GM18868 (cell line): ENCODE results near the gene EEFSEC.

Source experiments
- ATAC-seq: cut with Tn5 transposase; IDR thresholded peaks from one replicate; pipeline ENCODE4 v1.9.1; 2021; ENCODE audit warnings: mild to moderate bottlenecking, moderate library complexity; ENCODE audit not compliant: unreplicated experiment

The EEFSEC gene

DNA sequence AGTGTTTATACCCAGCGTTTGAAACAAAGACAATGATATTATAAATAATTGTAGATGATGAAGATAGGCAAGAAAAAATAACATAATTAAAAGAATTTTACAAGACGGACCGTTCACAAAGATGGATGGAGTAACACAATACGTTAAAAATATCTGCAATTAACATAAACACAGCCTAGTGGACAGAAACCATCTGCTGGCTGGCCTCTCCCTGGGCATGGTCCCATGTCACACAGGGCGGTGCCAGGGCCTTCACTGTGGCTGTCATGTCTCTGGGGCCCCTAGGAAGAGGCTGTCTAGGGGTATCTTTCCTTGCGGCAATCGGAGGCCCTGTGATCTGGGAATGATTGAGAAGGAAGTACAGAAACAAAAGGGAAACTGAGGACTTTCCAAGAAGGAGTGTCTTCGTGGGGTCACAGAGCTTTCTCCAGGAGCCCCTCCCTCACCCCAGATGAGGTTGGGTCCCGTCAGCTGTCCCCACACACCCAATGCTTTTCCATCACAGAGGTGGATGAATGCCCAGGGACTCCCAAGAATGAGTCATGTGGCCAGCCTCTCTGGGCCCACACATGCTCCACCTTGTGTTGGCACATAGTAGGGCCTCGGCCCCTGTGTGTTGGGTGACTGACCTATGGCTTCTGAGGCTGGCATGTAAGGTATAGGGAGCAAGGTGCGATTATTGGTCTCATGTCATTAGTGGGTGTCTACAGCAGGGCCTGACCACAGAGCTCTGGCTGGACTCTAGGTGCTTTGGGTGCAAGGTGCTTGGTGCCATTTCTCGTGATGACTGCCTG, 226.3 kb downstream of the EEFSEC start:
- ATAC-seq, result no peak

DNA sequence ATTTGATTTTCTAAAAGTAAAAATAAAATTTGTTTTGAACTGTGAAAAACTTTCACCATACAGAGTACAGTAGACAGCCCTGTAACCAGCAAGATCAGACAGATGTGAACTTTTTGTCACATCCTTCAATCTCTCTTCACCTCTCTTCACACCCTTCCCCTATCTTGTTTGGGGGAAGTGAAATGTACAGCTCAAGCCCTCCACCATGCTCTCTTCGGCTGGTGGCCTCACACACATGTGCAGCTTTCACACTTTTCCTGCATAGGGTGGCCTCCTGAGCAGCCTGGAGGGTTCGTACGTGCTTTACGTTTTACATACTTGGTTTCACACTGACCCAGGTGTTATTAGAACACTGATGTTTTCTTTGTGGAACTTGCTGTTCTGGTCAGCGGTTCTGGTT, 227.0 kb downstream of the EEFSEC start:
- ATAC-seq, result no peak

DNA sequence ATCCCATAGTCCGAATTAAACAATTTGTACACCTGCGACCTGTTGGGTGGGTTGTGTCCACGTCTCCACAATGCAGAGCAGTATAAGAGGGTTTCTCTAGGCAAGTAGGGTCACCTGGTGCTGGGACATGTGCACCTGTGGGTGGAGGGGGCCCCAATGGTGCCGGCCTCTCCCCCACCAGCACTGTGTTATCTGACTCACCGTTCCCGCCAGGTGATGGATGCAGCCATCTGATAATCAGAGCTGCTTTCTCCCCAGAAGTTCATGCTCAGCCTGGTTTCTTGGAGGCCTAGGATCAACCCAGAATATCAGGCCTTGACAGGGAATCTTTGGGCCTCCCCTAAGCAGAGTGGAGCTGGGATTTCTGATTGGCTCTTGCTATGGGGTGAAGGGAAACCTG, 227.4 kb downstream of the EEFSEC start:
- ATAC-seq, result no peak

DNA sequence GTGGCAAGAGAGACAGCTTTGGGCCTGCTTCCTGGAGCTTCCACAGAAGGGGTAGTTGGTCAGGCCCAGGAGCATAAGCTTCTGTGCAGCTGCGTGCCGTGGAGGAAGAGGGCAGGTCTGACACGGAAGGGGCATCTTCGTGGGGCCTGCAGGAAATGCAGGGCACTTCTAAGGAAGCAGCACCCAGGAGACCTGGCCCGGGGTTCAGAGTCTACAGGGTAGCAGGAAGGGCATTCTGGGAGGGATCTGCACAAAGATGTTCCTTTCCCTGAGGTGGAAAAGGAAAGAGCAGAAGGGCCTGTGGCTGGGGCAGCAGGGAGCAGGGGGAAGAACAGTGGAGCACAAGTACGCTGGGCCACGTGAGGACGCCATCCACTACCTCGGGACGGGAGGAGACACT, 228.3 kb downstream of the EEFSEC start:
- ATAC-seq, result no peak

DNA sequence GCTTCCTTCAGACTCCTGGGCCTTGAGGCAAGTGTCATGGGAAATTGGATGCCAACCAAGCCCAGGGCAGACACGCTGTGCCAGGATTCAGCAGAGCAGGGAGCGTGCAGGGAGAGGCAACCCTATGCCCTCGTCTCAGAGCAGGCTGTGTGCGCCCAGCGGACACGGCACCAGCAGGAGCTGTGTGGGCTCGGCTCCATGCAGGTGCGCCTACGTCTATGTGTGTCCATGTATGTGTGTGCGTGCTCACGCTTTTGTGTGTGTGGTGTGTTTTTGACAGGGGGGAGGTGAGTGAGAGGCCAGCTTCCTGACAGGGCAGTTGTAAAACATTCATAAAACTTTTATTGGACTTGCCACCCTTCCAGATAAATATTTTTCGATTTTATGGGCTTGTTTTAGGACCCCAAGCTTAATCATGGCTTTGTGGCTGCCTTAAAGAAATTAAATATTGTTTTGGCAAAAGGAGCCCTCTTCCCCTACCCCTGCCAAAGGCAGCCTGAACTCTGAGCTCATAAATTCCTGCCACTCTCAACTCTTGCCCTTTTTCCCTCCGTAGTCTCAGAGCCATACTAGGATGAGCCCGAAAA, 229.0 kb downstream of the EEFSEC start:
- ATAC-seq, result no peak

DNA sequence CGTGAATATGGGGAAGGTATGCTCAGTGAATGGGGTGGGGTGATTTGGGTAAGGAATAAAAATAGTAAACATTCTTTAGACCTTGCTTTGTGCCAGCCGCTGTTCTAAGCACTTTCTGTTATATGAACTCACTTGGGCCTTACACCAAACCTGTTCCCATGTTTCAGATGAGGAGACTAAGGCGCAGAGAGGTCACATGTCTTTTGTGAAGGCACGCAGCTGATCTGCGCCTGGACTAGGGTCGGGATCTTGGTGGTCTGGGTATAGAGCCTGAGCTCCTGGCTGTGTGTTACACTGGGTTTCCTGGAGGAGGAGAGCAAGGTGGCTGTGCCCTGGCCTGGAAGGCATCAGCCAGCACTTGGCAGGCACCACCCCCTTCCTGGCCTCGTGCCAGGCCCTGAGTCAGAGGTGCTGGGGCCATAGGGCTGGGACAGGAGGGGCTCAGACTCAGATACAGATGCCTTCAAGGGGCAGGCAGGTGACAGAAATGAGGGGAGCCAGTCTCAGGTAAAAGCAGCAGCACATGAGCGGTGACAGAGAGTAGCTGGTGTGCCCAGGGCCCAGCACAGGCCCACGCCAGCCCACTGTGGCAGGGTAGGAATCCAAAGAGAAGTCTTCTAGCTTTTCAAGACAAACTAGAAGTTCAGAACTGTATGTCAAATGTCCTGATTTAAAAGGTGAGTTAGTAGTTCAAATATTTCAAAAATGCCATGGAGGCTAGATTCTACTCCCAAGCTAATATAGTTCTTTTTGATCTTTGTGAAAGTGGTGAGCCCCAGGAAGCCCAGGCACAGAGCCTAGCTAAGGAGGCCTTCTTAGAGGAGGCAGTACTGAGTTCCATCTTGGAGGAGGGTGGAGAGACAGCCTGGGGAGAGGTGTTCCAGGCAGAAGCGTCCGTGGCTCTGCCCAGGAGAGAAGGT, 230.3 kb downstream of the EEFSEC start:
- no peak for ATAC-seq

DNA sequence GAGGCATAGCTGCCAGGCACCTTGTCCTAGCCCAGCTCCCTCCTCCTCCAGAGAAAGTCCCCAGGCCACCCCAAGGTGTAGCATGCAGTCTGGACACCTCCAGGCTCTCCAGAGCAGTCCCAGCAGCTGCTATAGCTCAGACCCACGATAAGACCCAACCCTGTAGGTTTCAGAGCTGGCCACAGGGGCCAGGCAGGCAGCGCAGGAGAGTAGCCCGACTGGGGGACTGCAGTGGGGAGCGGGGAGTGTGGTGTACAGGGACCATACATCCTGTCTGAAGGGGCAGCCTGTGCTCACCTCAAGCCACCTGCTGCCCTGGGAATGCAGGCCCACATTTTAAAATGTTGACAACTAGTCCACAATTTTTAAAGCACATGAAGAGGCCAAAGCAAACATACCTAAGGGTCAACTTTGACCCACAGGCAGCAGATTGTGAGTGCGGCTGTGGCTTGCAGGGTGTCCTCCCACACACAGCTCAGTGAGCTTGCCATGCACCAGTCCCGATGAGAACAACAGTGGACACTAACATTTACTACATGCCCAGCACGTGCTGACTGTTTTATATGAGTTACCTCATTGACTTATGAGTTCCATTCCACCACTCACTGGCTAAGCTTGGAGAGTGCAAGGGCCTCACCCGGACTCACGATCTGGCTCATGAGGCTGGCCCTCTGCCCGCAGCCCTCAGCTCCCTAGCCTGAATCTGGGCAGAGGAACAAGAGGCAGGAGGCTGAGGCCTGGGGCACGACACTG, 232.0 kb downstream of the EEFSEC start:
- no peak for ATAC-seq

DNA sequence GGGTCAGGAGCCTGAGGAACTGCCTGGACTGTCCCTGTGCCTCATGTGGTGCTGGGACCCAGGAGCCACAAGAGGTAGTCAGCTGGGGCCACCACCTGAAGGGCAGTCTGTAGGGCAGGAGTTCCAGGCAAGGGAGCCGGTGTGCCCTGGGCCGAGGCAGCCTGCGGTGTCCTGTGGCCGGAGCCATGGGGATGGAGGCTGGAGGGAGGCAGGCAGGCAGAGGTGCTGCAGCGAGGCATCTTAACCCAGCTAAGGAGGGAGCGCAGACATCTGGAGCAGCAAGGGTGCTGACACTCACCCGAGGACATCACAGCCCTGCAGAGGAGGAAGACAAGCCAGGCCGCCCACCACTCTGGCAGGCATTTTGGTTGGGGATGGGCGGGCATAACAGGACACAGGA, 235.7 kb downstream of the EEFSEC start:
- no peak for ATAC-seq

DNA sequence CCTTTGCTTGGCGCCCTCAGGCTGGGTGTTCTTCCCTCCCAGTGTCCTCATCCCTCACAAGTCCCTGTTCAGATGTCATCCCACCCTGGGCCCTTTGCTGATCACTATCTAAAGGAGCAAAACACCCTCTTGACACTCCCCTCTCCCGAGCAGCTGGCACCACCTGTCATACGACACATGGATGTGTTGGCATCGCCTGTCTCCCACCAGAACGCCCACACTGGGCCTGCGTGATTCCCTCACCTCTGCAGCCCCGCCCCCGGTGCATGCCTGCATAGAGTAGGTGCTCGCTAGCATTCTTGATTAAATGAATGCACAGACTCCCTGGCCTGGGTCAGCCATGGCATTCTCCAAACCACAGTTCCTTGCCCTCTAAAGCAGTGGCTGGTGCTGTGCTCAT, 237.6 kb downstream of the EEFSEC start:
- ATAC-seq, result no peak

DNA sequence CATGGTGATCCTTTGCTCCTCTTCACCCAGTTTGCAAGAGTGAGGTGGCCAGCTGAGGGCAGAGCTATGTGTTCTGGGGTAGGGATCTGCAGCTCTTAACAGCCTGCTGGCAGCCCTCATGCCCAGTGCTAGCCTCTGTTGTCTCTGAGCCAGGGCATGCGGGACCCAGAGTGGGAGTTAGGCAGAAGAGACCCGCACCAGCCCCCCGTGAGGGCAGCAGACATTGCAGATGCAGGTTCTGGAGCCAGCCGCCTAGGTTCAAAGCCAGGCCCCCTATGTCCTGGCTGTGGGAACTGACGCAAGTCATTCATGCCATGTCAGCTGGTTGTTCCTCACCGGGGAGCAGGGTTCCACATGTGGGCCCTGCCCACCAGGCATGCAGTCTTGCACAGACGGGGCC, 238.7 kb downstream of the EEFSEC start:
- ATAC-seq, result no peak

DNA sequence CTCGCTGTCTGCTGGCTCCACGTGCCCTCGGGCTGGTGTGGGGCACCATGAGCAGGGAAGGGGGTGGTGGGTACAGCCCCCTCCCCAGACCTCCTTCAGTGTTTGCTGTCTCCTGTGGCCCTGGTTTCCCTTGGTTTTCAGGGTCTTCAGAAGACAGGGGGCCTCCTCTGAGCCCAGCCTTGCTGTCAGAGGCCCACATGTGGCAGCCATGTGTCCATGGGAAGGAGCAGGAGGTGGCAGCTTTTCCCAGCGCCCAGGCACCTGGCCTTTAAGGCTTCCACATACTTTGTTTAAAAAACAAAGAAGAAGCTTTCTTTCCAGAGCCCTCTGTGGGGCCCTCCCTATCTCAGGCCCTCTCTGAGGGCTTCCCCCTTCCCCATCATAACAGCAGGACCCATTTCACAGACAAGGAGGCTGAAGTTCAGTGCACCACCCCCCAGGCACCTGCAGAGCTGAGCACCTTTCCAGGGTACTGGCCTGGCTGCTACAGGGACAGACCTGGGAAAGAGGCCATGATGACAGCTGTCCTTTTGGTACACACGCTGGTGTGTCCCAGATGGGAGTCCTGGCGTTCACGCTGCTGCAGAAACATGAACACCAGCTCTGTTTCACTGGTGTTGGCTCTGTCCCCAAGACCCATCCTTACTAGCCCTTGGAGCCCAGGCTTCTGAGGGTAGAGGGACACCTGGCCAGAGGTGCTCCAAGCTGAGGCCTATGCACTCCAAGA, 239.7 kb downstream of the EEFSEC start:
- no peak for ATAC-seq

DNA sequence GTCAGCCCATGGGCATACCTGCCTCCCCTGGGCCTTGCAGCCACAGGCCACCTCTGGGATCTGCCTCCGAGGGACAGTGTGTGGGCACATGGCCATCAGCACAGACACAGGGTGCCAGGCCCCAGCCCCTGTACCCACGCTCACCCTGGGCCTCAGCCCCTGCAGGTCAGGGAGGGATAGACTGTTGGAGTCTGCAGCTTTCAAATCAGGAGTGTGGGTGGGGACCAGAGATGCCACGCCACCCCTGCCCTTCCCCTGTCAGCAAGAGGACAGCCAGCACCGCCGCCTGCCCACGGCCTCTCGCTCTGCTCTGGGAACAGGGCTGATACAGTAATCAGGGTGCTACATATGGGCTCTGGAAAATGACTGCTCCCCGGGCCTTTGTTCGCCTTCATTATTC, 240.8 kb downstream of the EEFSEC start:
- ATAC-seq, result no peak

DNA sequence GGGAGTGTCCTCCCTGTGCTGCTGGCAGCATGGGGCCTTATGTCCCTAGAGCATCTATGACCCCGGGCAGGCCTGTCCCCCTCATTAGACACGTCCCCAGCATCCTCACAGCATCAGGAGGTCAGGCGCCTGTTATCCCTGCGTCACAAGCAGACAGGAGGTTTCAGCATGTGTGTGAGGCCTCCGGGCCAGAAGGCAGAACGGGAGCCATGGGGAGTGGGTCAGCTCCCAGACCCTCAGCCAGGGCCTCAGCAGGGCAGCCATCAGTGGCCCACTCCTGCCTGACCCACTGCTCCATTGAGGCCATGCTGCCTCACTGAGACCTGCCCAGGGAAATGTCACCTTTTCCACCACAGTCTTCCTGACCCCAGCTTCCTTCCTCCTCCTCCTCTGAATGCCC, 241.8 kb downstream of the EEFSEC start:
- no peak for ATAC-seq

DNA sequence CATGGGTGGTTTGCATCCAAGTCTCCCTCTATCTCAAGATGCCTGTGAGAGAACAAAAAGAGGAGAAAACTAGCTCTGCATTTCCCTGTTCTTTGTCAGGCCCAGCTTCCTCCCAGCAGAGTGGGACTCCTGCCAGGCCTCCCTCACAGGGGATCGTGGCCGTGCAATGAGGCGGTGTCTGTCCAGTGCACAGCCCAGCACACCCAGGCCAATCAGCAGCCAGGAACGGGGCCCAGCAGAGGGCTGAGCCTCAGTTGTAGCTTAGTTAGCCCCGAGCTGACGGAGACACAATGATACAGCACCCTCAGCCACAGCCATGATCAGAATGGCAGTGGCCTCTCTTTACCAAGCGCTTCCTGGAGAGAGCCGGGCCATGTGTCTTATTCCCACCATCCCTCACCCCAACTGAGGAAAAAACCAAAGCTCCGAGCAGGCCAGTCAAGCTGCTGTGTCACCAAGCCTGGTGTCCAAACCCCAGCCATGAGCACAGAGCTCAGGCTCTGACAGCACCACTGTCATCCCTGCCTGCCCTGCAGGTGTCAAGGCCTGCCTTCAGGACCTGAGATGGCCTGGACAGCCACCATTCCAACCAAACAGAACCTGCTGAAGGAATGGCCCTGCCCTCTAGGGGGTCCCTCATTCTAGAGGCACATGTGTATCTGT, 242.3 kb downstream of the EEFSEC start:
- no peak for ATAC-seq

DNA sequence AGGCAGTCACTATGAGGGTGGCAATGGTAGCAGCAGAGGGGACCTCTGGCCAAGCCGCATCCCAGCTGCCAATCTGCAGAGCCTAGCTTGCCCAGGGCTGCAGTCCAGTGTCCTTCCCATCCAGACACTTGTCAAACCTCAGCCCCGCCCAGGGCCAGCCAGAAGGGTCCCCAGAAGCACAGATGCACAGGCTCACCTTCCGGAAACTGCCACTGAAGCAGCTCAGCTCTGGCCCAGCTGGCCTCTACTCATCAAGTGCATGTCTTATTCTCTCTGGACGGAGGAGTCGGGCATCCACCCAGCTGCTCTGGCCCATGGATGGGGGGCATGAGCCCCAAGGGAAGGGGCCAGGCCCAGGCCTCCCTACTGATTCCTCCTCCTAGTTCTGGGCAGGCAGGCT, 244.2 kb downstream of the EEFSEC start:
- no peak for ATAC-seq

DNA sequence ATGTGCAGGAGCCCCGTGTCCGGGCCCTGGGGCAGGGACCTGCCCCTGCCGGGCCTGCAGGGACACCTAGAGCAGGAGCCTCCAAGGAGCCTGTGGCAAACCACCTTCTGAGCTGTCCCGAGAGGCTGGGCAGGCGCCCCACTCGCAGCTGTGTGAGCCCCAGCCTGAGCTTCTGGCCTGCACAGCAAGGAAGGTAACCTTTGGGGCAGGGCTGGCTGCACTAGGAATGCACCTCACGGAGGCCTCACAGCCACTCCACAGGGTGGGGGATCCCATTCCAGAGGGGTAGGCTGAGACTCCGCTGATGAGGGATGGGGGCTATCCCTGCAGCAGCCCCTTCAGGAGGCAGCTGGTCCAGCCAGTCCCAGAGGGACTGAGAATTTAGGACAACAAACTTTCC, 245.3 kb downstream of the EEFSEC start:
- ATAC-seq, result no peak

DNA sequence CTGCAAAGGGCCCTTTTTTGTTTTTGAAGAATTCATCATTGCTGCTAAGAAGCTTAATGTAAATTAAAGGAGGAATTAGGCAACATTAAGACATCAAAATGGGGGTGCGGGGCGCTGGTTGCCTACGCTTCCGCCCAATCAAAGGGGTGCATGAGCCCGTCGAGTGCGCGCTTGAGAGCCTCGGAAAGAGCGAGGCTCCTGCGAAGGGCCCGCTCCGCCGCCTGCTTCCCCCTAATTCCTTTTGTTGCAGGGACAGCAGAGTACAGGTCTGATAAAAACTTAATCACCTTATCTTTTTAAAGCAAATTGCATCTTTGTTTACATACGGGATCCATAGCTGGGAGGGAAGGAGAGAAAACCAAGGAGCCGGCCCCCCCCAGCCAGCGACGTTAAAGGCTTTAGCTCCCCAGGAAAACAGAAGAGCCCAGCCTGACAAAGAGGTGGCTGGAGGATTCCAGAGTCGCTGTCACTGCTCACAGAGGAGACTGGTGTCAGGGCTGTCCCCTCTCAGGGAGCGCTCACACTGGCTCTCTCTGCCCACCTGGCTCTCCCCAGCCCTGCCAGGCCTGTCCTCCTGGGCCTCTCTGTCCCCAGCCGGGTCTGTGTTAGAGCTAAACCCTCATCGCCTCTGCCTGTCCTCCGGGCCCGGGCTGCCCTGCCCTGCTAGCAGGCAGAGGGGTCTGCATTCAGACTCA, 246.1 kb downstream of the EEFSEC start:
- no peak for ATAC-seq

DNA sequence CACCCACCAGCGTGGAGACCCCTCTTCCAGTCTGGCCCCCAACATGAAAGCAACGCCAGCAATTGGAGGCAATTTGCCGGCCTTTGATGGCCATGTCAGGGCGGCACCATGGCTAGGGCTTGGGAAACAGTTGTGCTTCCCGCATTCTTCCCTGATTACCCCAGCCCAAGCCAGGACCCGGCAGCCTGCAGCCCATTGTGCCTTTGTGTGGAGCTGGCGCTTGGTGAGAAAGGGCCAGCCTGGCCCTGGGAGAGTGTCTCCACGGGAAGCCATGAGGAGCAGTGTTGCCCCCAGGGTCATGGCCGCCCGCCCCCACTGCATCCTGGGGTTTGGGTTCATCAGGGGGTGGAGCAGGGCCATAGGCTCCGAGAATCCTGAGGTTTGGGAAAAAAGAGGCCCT, 247.4 kb downstream of the EEFSEC start:
- ATAC-seq, result no peak

DNA sequence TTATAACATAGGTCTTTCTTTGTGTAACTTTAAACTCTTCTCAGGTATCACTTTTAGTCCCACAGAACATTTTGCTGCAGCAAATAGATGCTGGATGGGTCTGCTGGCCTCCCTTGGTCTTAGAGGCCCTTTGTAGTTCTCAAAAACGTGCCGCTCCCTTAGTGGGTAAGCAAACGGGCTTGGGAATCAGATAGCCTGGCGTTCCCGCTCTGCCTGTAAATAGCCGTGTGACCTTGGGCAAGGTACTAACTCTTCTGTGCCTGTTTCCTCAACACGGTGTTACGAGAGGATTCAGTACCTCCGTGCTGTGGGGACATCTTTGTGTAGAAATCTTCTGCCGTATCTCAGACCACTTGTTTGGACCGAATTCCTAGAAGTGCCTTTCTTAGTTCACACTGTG, 249.0 kb downstream of the EEFSEC start:
- no peak for ATAC-seq
